OCI-LY7 (cell line): ENCODE measurements around the gene CTR9. TPM values are rescaled to one million over a fixed set of nuclear protein-coding genes. Genes with fewer than 3 reads are reported as not detected.

ENCODE experiments used
- BruUV-seq: library from RNA; stranded (reverse); fragments of 400-500 nt; replicated peaks from 2 replicates; lab custom pipeline; 2021; lab: Mats Ljungman, UMichigan
- CTCF ChIA-PET: fragments of 300-600 bp; sonication (Branson Sonifier 250); formaldehyde crosslinking; loops from one replicate; lab custom pipeline; 2022; ENCODE audit warnings: antibody characterized with exemption; ENCODE audit not compliant: unreplicated experiment; lab: Charles Lee
- POLR2A ChIA-PET: fragments of 300-600 bp; sonication (Branson Sonifier 250); formaldehyde crosslinking; loops from one replicate; lab custom pipeline; 2022; ENCODE audit warnings: antibody characterized with exemption; lab: Charles Lee
- DNase-seq: peaks from one replicate; pipeline ENCODE4 v3.0.0-alpha.2; 2015; ENCODE audit warnings: low spot score
- H2AFZ ChIP-seq: fragments of 200-600 bp; sonication (generic), shearing (Covaris generic); 2 replicates; pipeline ENCODE4 v1.6.1; 2014; ENCODE audit warnings: mild to moderate bottlenecking, antibody characterized with exemption, low read length, moderate library complexity
- H3K27ac ChIP-seq: fragments of 200-600 bp; sonication (generic); 2 replicates; pipeline ENCODE4 v1.5.1; 2014; ENCODE audit warnings: mixed run types, low read depth, mild to moderate bottlenecking, moderate library complexity, low read length, inconsistent platforms; ENCODE audit not compliant: poor library complexity, severe bottlenecking
- H3K36me3 ChIP-seq: fragments of 200-600 bp; sonication (generic); 2 replicates; pipeline ENCODE4 v1.6.1; 2014; ENCODE audit warnings: mild to moderate bottlenecking, antibody characterized with exemption, low read length, moderate library complexity, mixed read lengths; ENCODE audit not compliant: insufficient read depth
- H3K4me1 ChIP-seq: fragments of 200-600 bp; sonication (generic); 2 replicates; pipeline ENCODE4 v1.5.1; 2014; ENCODE audit warnings: mild to moderate bottlenecking, low read length; ENCODE audit not compliant: insufficient read depth, poor library complexity, severe bottlenecking
- H3K4me2 ChIP-seq: fragments of 200-600 bp; sonication (generic); 2 replicates; pipeline ENCODE4 v1.6.1; 2014; ENCODE audit warnings: mild to moderate bottlenecking, low read length
- H3K4me3 ChIP-seq: fragments of 200-600 bp; sonication (generic); 2 replicates; pipeline ENCODE4 v1.5.1; 2014; ENCODE audit warnings: mild to moderate bottlenecking, low read depth, low read length; ENCODE audit not compliant: poor library complexity, severe bottlenecking
- H3K79me2 ChIP-seq: fragments of 200-600 bp; sonication (generic); 2 replicates; pipeline ENCODE4 v1.6.1; 2016; ENCODE audit warnings: low read depth, mild to moderate bottlenecking, low read length, moderate library complexity, mixed read lengths; ENCODE audit not compliant: insufficient read depth
- H3K9me2 ChIP-seq: fragments of 200-600 bp; sonication (generic); 2 replicates; pipeline ENCODE4 v1.6.1; 2016; ENCODE audit warnings: mild to moderate bottlenecking, low read length, mixed read lengths; ENCODE audit not compliant: insufficient read depth
- H3K9me3 ChIP-seq: fragments of 200-600 bp; sonication (generic); 2 replicates; pipeline ENCODE4 v1.6.1; 2014; ENCODE audit warnings: mild to moderate bottlenecking, mixed run types, low read length, mixed read lengths
- H4K20me1 ChIP-seq: fragments of 200-600 bp; sonication (generic); 2 replicates; pipeline ENCODE4 v1.6.1; 2014; ENCODE audit warnings: mild to moderate bottlenecking, antibody characterized with exemption, low read length, moderate library complexity, mixed read lengths; ENCODE audit not compliant: insufficient read depth
- EZH2phosphoT487 ChIP-seq: fragments of 200-600 bp; sonication (generic); IDR thresholded peaks from 2 replicates; pipeline ENCODE4 v1.6.1; 2018; ENCODE audit warnings: low read depth, borderline replicate concordance, mild to moderate bottlenecking, mixed run types, antibody characterized with exemption, low read length, moderate library complexity, mixed read lengths
- intact Hi-C: fragments of 100-400 bp; cut with micrococcal nuclease; formaldehyde crosslinking; loops from one replicate; pipeline ENCODE4 v1.10.0; 2022; ENCODE audit not compliant: unreplicated experiment
- total RNA-seq, 2 experiments: library from RNA; depleted of rRNA in 1 of 2; stranded (reverse); fragments of >200 nt in 1 of 2; shearing (Covaris generic) in 1 of 2; gene quantifications; 2 replicates each; pipeline ENCODE4 v1.2.3, GENCODE V29; 2014 to 2022
- TF ChIP-seq, protein P1 (sequence below): fragments of 200-600 bp; sonication (generic); conservative IDR thresholded peaks from 2 replicates; pipeline ENCODE4 v1.5.1; 2014; ENCODE audit warnings: mild to moderate bottlenecking, antibody characterized with exemption, low read length, moderate library complexity, mixed read lengths

Gene CTR9
- total RNA-seq, 2 experiments from 2014 or later, result 15.3 to 29.5 TPM

DNA sequence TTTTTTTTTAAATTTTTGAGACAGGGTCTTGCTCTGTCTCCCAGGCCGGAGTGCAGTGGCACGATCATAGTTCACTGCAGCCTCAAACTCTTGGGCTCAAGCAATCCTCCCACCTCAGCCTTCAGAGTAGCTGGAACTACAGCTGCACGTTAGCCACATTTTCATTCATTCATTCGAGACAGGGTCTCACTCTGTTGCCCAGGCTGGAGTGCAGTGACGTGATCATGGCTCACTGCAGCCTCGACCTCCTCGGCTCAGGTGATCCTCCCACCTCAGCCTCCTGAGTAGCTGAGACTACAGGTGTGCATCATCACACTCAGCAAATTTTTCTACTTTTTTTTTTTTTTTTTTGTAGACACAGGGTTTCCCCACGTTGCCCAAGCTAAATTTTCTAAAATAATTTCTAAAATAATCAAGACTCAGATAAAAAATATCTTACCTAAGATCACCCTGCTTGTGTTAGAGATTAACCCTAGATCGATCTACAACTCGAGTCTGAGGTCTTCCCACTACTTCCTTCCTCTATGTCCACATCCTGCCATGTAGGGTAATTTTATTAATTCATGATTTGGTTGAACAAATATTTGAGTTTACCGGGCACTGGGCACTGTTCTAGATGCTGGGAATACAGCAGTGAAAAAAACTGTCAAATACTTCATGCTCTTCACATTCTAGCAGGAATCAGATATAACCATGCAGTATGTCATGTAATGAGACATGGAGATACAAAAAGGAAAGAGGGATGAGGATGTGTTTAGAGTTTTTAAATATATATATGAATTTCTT lies 42.6 kb downstream of the CTR9 start:
- peaks cover 40% of the 10 kb centered on the region for H3K36me3 ChIP-seq
- H4K20me1 ChIP-seq, result peaks cover 9% of the 10 kb centered on the region; the same call in 1 of the 2 replicates
- no peak overlapping the region for H3K27ac ChIP-seq
- H3K4me2 ChIP-seq, result no peak overlapping the region
- no peak for DNase-seq
- intact Hi-C loops, result loop anchor here (2.0 to 5.0 kb wide), 2 partner anchors 139 to 994 kb away; no protein-coding TSS in a partner anchor
- H3K9me3 ChIP-seq, result no peaks in the 10 kb centered on the region
- H2AFZ ChIP-seq, result no peak overlapping the region
- ChIA-PET POLR2A (interaction anchor here (0.7 to 1.9 kb wide), 7 partner anchors 9 to 228 kb away, joined by 3 to 14 read pairs (median 3); partner anchors contain the start of gene EIF4G2), CTCF (interaction anchor here (0.6 to 1.3 kb wide), 3 partner anchors 141 to 1104 kb away, joined by 3 to 6 read pairs (median 3); no protein-coding TSS in a partner anchor)
- BruUV-seq, result no TSS peak
- H3K9me2 ChIP-seq, result no peaks in the 10 kb centered on the region
- no peaks in the 10 kb centered on the region for H3K79me2 ChIP-seq
- H3K4me1 ChIP-seq, result no peaks in the 10 kb centered on the region
- no peak overlapping the region for H3K4me3 ChIP-seq
- TF ChIP-seq, protein P1, sequence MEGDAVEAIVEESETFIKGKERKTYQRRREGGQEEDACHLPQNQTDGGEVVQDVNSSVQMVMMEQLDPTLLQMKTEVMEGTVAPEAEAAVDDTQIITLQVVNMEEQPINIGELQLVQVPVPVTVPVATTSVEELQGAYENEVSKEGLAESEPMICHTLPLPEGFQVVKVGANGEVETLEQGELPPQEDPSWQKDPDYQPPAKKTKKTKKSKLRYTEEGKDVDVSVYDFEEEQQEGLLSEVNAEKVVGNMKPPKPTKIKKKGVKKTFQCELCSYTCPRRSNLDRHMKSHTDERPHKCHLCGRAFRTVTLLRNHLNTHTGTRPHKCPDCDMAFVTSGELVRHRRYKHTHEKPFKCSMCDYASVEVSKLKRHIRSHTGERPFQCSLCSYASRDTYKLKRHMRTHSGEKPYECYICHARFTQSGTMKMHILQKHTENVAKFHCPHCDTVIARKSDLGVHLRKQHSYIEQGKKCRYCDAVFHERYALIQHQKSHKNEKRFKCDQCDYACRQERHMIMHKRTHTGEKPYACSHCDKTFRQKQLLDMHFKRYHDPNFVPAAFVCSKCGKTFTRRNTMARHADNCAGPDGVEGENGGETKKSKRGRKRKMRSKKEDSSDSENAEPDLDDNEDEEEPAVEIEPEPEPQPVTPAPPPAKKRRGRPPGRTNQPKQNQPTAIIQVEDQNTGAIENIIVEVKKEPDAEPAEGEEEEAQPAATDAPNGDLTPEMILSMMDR, result no peak
- TF ChIP-seq EZH2phosphoT487, result no peak

DNA sequence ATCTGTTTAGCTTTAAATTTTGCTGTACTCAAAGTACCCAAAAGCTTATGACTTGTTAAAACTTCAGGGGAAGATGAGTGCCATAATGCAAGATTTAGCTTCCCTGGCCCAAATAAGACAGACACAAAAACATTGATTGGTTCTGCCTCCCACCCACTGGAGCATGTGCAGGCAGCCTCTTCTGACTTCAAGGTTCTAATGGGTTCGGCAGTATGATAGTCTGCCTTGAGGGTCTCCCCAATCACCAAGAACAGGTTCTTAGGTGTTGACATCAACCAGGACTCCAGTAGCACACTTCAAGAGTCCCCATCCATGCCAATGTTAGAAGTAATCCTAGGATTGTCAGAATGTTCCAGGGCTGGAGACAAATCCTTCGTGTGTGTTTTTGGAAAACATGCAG lies 45.1 kb downstream of the CTR9 start:
- Histone ChIP-seq H3K9me3 (no peaks in the 10 kb centered on the region), H3K4me3 (no peak overlapping the region), H3K4me1 (no peaks in the 10 kb centered on the region), H3K4me2 (no peak overlapping the region), H4K20me1 (peaks cover 9% of the 10 kb centered on the region; the same call in 1 of the 2 replicates), H3K27ac (no peak overlapping the region), H2AFZ (no peak overlapping the region), H3K9me2 (no peaks in the 10 kb centered on the region), H3K36me3 (peaks cover 65% of the 10 kb centered on the region), H3K79me2 (no peaks in the 10 kb centered on the region; the same call in 1 of the 2 replicates)
- POLR2A ChIA-PET, result interaction anchor here (0.6 to 2.8 kb wide), 3 partner anchors 8 to 13 kb away, joined by 3 to 11 read pairs (median 3); partner anchors contain the start of gene EIF4G2
- TF ChIP-seq, protein P1, result no peak
- no peak for TF ChIP-seq EZH2phosphoT487
- DNase-seq, result no peak
- intact Hi-C loops, result no loop called here
- CTCF ChIA-PET, result no interaction called here
- BruUV-seq, result no TSS peak

DNA sequence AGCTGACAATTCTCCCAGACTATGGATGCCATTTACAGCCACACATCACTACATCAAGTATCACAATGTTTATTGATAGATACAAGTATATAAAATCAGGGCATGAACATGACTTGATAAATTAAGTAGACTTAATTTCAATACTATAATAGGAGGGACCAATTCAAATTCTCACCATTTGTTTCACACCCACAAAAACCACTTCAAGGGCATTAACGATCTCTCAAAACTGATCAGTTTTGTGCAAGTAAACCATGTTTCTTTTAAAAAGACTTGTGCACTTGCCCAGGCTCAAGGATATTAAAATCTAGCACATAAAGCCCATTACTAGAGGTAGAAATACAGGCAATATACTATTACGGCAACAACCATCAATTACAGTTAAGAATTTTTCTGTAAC lies 46.0 kb downstream of the CTR9 start:
- TF ChIP-seq EZH2phosphoT487, result no peak
- TF ChIP-seq, protein P1, result no peak
- Histone ChIP-seq H4K20me1 (peaks cover 14% of the 10 kb centered on the region; the same call in 1 of the 2 replicates), H3K9me3 (no peaks in the 10 kb centered on the region), H3K27ac (no peak overlapping the region), H3K79me2 (peaks cover 5% of the 10 kb centered on the region; the same call in 1 of the 2 replicates), H3K4me3 (no peak overlapping the region), H3K9me2 (no peaks in the 10 kb centered on the region), H3K36me3 (peaks cover 73% of the 10 kb centered on the region), H3K4me1 (no peaks in the 10 kb centered on the region), H3K4me2 (no peak overlapping the region), H2AFZ (no peak overlapping the region)
- TSS peak; percentile 46 for BruUV-seq
- ChIA-PET POLR2A (interaction anchor here (2.8 kb wide), 1 partner anchor 12 kb away, joined by 11 read pairs; the partner anchor contains the start of gene EIF4G2), CTCF (no interaction called here)
- intact Hi-C loops, result no loop called here
- no peak for DNase-seq
